Coronary artery (tissue), 2 donors: Measurements from ENCODE around the gene PRELID1.

ENCODE experiments used
- DNase-seq: peaks from one replicate; pipeline ENCODE4 v3.0.0-alpha.2; 2017; ENCODE audit warnings: low spot score
- H3K27ac ChIP-seq, 2 donors: fragments of 200-600 bp; sonication (generic); one replicate each; pipeline ENCODE4 v1.5.1; 2016 to 2019
- H3K4me3 ChIP-seq: fragments of 200-600 bp; sonication (generic); 2 replicates; pipeline ENCODE4 v1.5.1; 2016; ENCODE audit warnings: mild to moderate bottlenecking, moderate library complexity
- TF ChIP-seq, protein P1 (sequence below): fragments of 200-600 bp; sonication (generic); IDR thresholded peaks from one replicate; pipeline ENCODE4 v1.5.1; 2019; ENCODE audit warnings: antibody characterized with exemption

PRELID1 gene

DNA sequence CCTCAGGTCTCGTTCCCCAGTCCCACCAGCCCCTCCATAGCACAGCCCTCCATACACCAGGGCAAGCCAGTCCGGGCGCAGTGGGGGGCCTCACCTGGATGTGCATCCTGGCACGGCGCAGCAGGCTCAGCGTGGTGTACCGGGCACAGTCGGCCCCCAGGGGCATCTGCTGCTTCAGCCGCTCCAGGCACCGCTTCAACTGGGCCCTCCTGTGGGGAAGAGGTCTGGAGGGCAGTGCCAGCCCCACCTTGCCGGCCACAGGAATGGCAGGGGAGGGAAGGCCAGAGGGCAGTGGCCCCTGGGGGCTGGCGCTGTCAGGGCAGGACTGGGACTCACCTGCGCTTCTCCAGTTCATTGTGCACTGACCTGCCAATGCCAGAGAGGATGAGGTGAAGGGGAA is 6.7 kb downstream of the PRELID1 start:
- H3K4me3 ChIP-seq: no peak overlapping the region
- TF ChIP-seq, protein P1, sequence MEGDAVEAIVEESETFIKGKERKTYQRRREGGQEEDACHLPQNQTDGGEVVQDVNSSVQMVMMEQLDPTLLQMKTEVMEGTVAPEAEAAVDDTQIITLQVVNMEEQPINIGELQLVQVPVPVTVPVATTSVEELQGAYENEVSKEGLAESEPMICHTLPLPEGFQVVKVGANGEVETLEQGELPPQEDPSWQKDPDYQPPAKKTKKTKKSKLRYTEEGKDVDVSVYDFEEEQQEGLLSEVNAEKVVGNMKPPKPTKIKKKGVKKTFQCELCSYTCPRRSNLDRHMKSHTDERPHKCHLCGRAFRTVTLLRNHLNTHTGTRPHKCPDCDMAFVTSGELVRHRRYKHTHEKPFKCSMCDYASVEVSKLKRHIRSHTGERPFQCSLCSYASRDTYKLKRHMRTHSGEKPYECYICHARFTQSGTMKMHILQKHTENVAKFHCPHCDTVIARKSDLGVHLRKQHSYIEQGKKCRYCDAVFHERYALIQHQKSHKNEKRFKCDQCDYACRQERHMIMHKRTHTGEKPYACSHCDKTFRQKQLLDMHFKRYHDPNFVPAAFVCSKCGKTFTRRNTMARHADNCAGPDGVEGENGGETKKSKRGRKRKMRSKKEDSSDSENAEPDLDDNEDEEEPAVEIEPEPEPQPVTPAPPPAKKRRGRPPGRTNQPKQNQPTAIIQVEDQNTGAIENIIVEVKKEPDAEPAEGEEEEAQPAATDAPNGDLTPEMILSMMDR: no peak
- no peak for DNase-seq
- no peak overlapping the region for H3K27ac ChIP-seq

GRCh38 chr5:177310757-177311391 is 7.3 kb downstream of the PRELID1 start:
- DNase-seq: no peak
- Histone ChIP-seq H3K4me3 (peak overlapping the region; percentile 74), H3K27ac (no peak overlapping the region)
- TF ChIP-seq, protein P1: no peak

DNA sequence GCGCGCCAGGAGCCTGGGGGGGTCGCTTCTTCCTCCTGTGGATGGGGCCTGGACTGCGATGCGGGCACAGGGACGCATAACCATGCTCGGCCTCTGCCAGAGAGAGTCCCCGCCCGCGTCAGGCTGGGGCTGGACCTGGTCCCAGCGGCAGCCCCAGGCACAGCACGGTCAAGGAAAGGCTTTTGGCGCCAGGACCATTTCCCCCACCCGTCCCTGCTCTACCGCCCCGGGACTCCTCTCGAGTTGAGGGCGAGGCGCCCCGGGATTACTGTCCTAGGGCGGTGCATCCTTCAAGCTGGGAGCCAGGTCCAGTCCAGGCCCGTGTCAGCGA is 7.8 kb downstream of the PRELID1 start:
- no peak for DNase-seq
- TF ChIP-seq, protein P1: no peak
- Histone ChIP-seq H3K4me3 (peak overlapping the region; percentile 74), H3K27ac (no peak overlapping the region)

- no peak within 1 kb of the TSS for H3K27ac ChIP-seq
- H3K4me3 ChIP-seq: peak within 1 kb of the TSS; percentile 74
- TF ChIP-seq, protein P1: no peak
Observed at GRCh38 chr5:177311723-177312648, 8.4 kb downstream of the PRELID1 start, which contains the start of gene MXD3. Gene MXD3, minus strand, starts transcription at chr5:177311898. Its CDS starts 68 bp downstream, at chr5:177311830.

GRCh38 chr5:177312649-177313181 is 9.1 kb downstream of the PRELID1 start:
- Histone ChIP-seq H3K27ac (no peak overlapping the region), H3K4me3 (peak overlapping the region; percentile 74)

More at GRCh38 chr5:177311723-177312648, 8.4 kb downstream of the PRELID1 start, which contains the start of gene MXD3:
- DNase-seq: peak; percentile 96

GRCh38 chr5:177313561-177314259 is 10.1 kb downstream of the PRELID1 start:
- no peak for DNase-seq
- no peak overlapping the region for H3K4me3 ChIP-seq
- H3K27ac ChIP-seq: no peak overlapping the region
- TF ChIP-seq, protein P1: no peak

More at GRCh38 chr5:177312649-177313181, 9.1 kb downstream of the PRELID1 start:
- DNase-seq: no peak
- TF ChIP-seq, protein P1: no peak
